Pulmonary artery endothelial cell (primary cell): ENCODE data around the gene SPECC1. TPM values are rescaled to one million over a fixed set of nuclear protein-coding genes. Genes with fewer than 3 reads are reported as not detected.
"Not testable (repeated sequence)": the region's sequence is repeated elsewhere in the genome, so short reads cannot be mapped to it uniquely, and the experiment has no call there.

Experiments
- DNase-seq: peaks from one replicate; pipeline ENCODE4 v3.0.0-alpha.2; 2011; ENCODE audit warnings: low read depth, low spot score
- total RNA-seq: library from RNA; depleted of rRNA; stranded (reverse); fragments of >200 nt; gene quantifications from 2 replicates; pipeline ENCODE4 v1.2.3, GENCODE V29; 2014

Gene SPECC1
- total RNA-seq, 1 donor from 2014 or later, result 1.1 TPM

DNA sequence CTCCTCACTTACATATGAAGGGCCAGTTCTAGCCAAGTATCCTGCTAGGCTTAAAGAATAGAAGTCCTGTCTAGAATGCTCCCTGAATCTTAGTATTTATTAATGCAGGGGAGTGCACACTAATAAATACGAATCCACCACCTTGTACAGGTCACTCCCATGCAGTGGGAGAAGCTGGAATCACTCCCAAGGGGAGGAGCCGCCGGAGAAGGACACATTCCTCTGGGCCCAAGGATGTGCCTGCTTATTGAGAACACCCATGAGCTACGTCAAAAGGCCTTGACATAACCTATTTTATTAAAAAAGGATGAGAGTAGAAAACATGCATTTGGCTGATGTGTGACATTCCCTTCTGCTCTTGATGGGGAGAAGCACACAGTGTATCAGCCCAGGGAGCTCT is 223.5 kb downstream of the SPECC1 start:
- DNase-seq, result no peak

DNA sequence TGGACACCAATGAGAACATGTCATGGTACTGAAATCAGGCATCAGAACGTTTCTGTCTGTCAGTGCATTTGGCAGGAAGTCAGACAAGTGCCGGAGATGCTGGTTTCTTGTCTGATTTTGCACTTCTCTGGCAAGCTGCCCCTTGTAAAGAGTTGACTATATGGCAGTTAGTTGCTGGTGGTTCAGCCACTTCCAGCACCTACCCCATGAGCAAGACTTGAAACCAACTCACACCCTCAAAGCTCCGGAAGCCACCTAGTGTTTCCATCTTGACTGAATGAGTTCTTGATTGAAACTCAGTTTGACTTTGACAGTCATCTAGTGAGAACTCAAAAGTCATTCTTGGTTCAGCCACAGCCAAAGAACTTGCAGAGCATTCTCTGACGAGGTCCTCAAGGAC is 225.1 kb downstream of the SPECC1 start:
- DNase-seq, result no peak

GRCh38 chr17:20235747-20236146 is 226.6 kb downstream of the SPECC1 start:
- no peak for DNase-seq

- no peak for DNase-seq
Observed at GRCh38 chr17:20236578-20237227, 227.5 kb downstream of the SPECC1 start.

GRCh38 chr17:20239776-20240175 is 230.6 kb downstream of the SPECC1 start:
- not testable (repeated sequence) for DNase-seq

DNA sequence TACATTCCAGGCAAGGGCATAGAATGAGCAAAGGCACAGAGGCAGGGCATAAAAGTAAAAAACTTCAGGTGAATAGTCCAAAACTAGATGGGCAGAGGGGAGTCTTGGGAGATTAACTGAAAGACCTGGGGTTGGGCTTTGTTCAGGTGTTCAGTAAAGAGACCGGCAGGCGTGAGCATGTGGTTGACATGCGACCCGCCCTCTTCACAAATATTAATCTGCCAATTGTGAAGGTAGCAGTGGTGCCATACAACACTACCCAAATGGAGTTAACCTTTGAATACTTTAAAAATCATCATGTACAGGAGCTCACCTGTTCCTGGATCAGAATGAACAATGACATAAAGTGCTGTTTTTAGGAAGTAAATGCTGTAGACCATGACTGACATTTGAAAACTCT is 232.7 kb downstream of the SPECC1 start:
- no peak for DNase-seq

DNA sequence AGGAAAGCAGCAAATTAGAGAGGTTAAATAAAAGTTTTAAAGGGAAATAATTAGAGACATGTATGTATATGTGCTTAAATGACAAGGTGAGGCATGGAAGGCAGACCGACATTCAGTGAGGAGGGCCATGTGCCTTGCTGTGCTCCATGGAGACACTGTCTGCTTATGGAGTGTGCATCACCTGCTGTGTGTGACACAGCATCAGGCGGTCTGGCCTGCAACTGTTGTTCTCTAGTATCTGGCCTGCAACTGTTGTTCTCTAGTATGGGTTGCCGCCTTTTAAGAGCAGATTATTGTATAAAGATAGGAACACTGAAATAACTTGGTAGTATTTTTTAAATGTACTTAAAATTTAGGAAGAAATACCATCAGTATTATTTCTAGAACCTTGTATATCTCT is 233.1 kb downstream of the SPECC1 start:
- DNase-seq, result no peak

- DNase-seq, result no peak
Observed at GRCh38 chr17:20243524-20243923, 234.4 kb downstream of the SPECC1 start.

- no peak for DNase-seq
Observed at GRCh38 chr17:20244671-20245070, 235.5 kb downstream of the SPECC1 start.

- DNase-seq, result no peak
Observed at GRCh38 chr17:20246692-20247091, 237.5 kb downstream of the SPECC1 start.

DNA sequence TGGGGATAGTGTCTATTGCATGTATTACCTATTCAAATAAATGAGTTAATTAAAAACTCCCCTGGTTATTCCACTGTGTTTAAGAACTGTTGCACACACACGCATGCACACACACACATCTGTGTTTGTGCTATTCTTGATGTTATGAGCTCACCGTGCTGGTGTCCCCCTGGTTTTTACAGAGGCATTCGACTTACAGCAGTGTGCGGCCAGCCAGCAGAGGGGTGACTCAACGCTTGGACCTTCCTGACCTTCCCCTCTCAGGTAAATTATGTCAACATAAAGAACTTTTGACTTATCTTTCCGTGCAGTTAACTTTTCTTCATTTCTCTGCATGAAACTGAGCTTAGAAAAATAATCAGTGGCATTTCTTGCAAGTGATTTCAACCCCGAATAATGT is 244.2 kb downstream of the SPECC1 start:
- no peak for DNase-seq

GRCh38 chr17:20254541-20254940 is 245.4 kb downstream of the SPECC1 start:
- no peak for DNase-seq

DNA sequence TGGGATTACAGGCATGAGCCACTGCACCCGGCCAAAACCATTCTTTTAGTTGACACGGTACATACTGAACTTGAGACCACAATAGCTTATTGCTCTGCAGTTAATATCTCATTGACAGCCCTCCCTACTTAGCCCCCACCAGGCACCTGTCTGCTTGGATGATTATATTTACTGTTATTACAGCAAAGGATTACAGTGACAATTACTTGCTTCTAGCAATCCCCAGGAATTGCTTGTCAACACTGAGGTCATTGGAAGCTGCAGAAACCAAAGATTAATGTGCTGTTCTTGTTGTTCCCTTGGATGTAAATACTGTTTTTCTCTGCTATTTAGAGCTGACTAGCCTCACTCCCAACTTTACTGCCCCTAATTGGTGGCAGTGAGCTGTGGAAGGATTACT is 247.0 kb downstream of the SPECC1 start:
- no peak for DNase-seq

- DNase-seq, result no peak
Observed at GRCh38 chr17:20257008-20257407, 247.8 kb downstream of the SPECC1 start.

- no peak for DNase-seq
Observed at GRCh38 chr17:20257798-20258197, 248.6 kb downstream of the SPECC1 start.

- no peak for DNase-seq
Observed at GRCh38 chr17:20259668-20260067, 250.5 kb downstream of the SPECC1 start.

- no peak for DNase-seq
Observed at GRCh38 chr17:20260268-20260667, 251.1 kb downstream of the SPECC1 start.

- DNase-seq, result peak; percentile 58
Observed at GRCh38 chr17:20262226-20263114, 253.3 kb downstream of the SPECC1 start.

DNA sequence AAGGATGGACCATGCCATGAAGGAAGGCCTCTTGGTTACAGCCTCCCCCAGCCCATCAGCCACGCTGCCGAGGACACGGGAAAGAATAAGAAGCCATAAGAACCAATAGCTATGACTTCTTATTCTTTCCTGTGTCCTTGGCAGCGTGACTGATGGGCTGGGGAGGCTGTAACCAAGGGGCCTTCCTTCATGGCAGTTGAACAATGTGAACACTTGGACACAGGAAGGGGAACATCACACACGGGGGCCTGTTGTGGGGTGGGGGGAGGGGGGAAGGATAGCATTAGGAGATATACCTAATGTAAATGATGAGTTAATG is 253.9 kb downstream of the SPECC1 start:
- DNase-seq, result not testable (repeated sequence)

- peak; percentile 4 for DNase-seq
Observed at GRCh38 chr17:20263595-20263994, 254.4 kb downstream of the SPECC1 start.

GRCh38 chr17:20264996-20265395 is 255.8 kb downstream of the SPECC1 start:
- no peak for DNase-seq

- no peak for DNase-seq
Observed at GRCh38 chr17:20266806-20267458, 257.8 kb downstream of the SPECC1 start.

- DNase-seq, result no peak
Observed at GRCh38 chr17:20267459-20267842, 258.3 kb downstream of the SPECC1 start.
